Mucosa of gallbladder (tissue), 1 donor: ENCODE results near the gene SRPRA. TPM values are rescaled to one million over a fixed set of nuclear protein-coding genes. Genes with fewer than 3 reads are reported as not detected.

Source experiments
- DNase-seq: peaks from one replicate; pipeline ENCODE4 v3.0.0-alpha.2; 2020; ENCODE audit warnings: low spot score
- total RNA-seq: library from RNA; stranded (reverse); gene quantifications from one replicate; pipeline ENCODE4 v1.2.1, GENCODE V29; 2021
- donor health status: DM: no; HTN: no; CAD: no.

The SRPRA gene
- total RNA-seq, 1 donor from 2014 or later = 138 TPM

- no peak for DNase-seq
These were observed 36.8 kb downstream of the SRPRA start for GRCh38 chr11:126231725-126232459.

GRCh38 chr11:126229858-126230540 is 38.7 kb downstream of the SRPRA start:
- no peak for DNase-seq

- no peak for DNase-seq
These were observed 42.2 kb downstream of the SRPRA start for GRCh38 chr11:126226334-126227084.

GRCh38 chr11:126225295-126225665 is 43.4 kb downstream of the SRPRA start:
- no peak for DNase-seq

- no peak for DNase-seq
These were observed 43.9 kb downstream of the SRPRA start for GRCh38 chr11:126224647-126225294.

- no peak for DNase-seq
These were observed 49.1 kb downstream of the SRPRA start for GRCh38 chr11:126219547-126219946.

- DNase-seq = no peak
These were observed 51.2 kb downstream of the SRPRA start for GRCh38 chr11:126217491-126217890.

GRCh38 chr11:126216526-126217305 is 52.0 kb downstream of the SRPRA start:
- no peak for DNase-seq

- DNase-seq = peak; percentile 29
These were observed 53.9 kb downstream of the SRPRA start for GRCh38 chr11:126214841-126215240.

GRCh38 chr11:126214441-126214840 is 54.3 kb downstream of the SRPRA start:
- DNase-seq = no peak

Other genes with a start within 250 kb of the SRPRA start
- gene CDON, start 206.0 kb downstream of the SRPRA start, total RNA-seq = 25.8 TPM
- 18.7 TPM for gene RPUSD4, start 57.2 kb downstream of the SRPRA start, total RNA-seq
- 19.3 TPM for gene FAM118B, start 57.1 kb downstream of the SRPRA start, total RNA-seq
- 29.3 TPM for gene FOXRED1, start 259 bp upstream of the SRPRA start, total RNA-seq
- gene TIRAP, start 14.2 kb upstream of the SRPRA start, total RNA-seq = 20.7 TPM
- gene DCPS, start 35.2 kb upstream of the SRPRA start, total RNA-seq = 34.6 TPM
- gene ST3GAL4, start 86.8 kb upstream of the SRPRA start, total RNA-seq = 19.4 TPM